Articular chondrocyte of knee joint (primary cell): ENCODE results near the gene PXMP2. TPM values are rescaled to one million over a fixed set of nuclear protein-coding genes. Genes with fewer than 3 reads are reported as not detected.

ENCODE experiments used
- small RNA-seq: library from RNA; depleted of rRNA; stranded (forward); fragments of <200 nt; gene quantifications from one replicate; pipeline ENCODE3, GENCODE V24; 2012
- total RNA-seq: library from RNA; depleted of rRNA; stranded (reverse); fragments of >200 nt; gene quantifications from 2 replicates; pipeline ENCODE4 v1.2.3, GENCODE V29; 2012

Gene PXMP2
- total RNA-seq = 15.2 and 15.4 TPM in 2 replicates

DNA sequence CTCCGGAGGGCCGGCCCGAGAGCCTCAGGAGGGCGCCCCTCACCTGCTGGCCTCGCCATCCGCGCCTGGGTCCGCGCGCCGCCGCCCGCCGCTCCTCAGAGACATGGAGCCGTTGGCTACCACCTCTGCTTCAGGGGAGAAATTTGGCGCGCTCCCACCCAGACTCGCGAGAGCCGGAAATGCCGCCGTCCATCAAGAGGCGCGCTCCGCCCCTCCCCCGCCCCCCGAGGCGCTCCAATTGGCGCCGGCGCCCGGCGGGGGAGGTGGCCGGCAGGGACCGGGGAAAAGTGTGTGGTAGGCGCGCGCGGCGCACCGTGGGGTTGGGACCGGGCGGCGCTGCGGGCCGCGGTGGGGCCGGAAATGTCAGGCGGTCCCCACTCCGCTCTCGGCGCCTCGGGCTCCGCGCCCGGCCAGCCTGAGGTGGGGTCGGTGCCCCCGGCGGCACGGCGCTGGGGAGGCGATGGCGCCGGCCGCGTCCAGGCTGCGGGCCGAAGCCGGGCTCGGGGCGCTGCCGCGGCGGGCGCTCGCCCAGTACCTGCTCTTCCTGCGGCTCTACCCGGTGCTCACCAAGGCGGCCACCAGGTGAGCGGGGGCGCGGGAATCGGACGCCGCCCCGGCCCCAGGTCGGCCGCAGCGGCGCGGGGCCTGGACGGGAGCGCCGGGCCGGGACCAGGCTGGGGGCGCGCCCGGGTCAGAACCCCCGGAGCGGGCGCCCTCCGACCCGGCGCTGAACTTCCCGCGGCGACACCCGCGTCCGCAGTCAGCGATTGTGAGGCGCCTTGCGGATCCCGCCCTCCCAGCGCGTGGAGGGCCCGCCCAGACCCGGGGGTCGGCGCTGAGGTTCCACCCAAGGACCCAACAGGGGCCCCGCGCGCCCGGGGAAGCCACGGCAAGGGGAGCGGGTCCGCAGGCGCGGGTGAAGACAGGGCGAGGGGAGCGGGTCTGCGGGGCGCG lies at the start of gene PXMP2, which contains the start of gene POLE:
PXMP2 (plus strand) TSS at position 377 of the 954 bp plus-strand sequence; CDS start at position 461, 84 bp downstream.
POLE (minus strand) TSS at position 132 of the 954 bp plus-strand sequence; CDS start at position 105, 27 bp downstream.

GRCh38 chr12:132710405-132711079 lies 23.2 kb downstream of the PXMP2 start, which contains the start of gene PGAM5:
TSS of gene PGAM5 (plus strand) at chr12:132710842. CDS start at chr12:132710877, 35 bp downstream.

Small RNA genes within 50 kb of the gene (small RNA-seq; reads per million reads assigned to genes)
- gene RNA5SP379 = not detected

Other genes starting within 250 kb of the PXMP2 start
- 2.5 and 3.5 TPM in 2 replicates for gene FBRSL1, start 197.4 kb upstream of the PXMP2 start, total RNA-seq
- not detected in 2 replicates for gene LRCOL1, start 77.0 kb upstream of the PXMP2 start, total RNA-seq
- gene P2RX2, start 68.8 kb upstream of the PXMP2 start, total RNA-seq = not detected in 2 replicates
- gene POLE, start 245 bp upstream of the PXMP2 start, total RNA-seq = 14.7 and 22.5 TPM in 2 replicates
- gene PGAM5, start 23.3 kb downstream of the PXMP2 start, total RNA-seq = 18.6 and 20.1 TPM in 2 replicates
- 67.7 and 70.7 TPM in 2 replicates for gene ANKLE2, start 74.2 kb downstream of the PXMP2 start, total RNA-seq
- 96.7 and 97.0 TPM in 2 replicates for gene GOLGA3, start 141.3 kb downstream of the PXMP2 start, total RNA-seq
- gene CHFR, start 200.0 kb downstream of the PXMP2 start, total RNA-seq = 24.8 and 31.2 TPM in 2 replicates